Neural cell (in vitro differentiated cells): ENCODE data around the gene LDLRAD3. TPM values are rescaled to one million over a fixed set of nuclear protein-coding genes. Genes with fewer than 3 reads are reported as not detected.

Experiments
- H2AFZ ChIP-seq: fragments of 200-600, 300-800 bp; sonication (generic), shearing (Covaris generic); 2 replicates; pipeline ENCODE4 v1.6.0; 2014; ENCODE audit warnings: low read depth, mild to moderate bottlenecking, antibody characterized with exemption, low read length, moderate library complexity
- H3F3A ChIP-seq: fragments of 200-600 bp; shearing (Covaris generic); 2 replicates; pipeline ENCODE4 v1.6.1; 2016; ENCODE audit warnings: mild to moderate bottlenecking, moderate library complexity, mixed read lengths, antibody characterized with exemption, low read length; ENCODE audit not compliant: insufficient read depth, poor library complexity, severe bottlenecking
- H3K27ac ChIP-seq: fragments of 200-600, 300-800 bp; sonication (generic), shearing (Covaris generic); 2 replicates; pipeline ENCODE4 v1.5.1; 2014; ENCODE audit warnings: mild to moderate bottlenecking, low read length, moderate library complexity
- H3K27me3 ChIP-seq: fragments of 300-800, 200-600 bp; sonication (generic), shearing (Covaris generic); 2 replicates; pipeline ENCODE4 v1.6.0; 2014; ENCODE audit warnings: mild to moderate bottlenecking, low read depth, low read length, moderate library complexity; ENCODE audit not compliant: insufficient read depth
- H3K36me3 ChIP-seq: fragments of 300-800, 200-600 bp; sonication (generic), shearing (Covaris generic); 2 replicates; pipeline ENCODE4 v1.5.1; 2014; ENCODE audit warnings: mild to moderate bottlenecking, antibody characterized with exemption, low read length, moderate library complexity; ENCODE audit not compliant: insufficient read depth
- H3K4me2 ChIP-seq: fragments of 300-800, 200-600 bp; sonication (generic), shearing (Covaris generic); 2 replicates; pipeline ENCODE4 v1.6.0; 2014; ENCODE audit warnings: mild to moderate bottlenecking, low read length
- H3K4me3 ChIP-seq: fragments of 300-800, 200-600 bp; sonication (generic), shearing (Covaris generic); 2 replicates; pipeline ENCODE4 v1.5.1; 2014; ENCODE audit warnings: mild to moderate bottlenecking, low read length, moderate library complexity
- H3K79me2 ChIP-seq: fragments of 200-600 bp; shearing (Covaris generic); replicated peaks from 2 replicates; pipeline ENCODE4 v1.6.0; 2014; ENCODE audit warnings: mild to moderate bottlenecking, low read length, moderate library complexity; ENCODE audit not compliant: insufficient read depth
- H3K9ac ChIP-seq: fragments of 300-800, 200-600 bp; sonication (generic), shearing (Covaris generic); 2 replicates; pipeline ENCODE4 v1.6.1; 2016; ENCODE audit warnings: mild to moderate bottlenecking, low read length, mixed read lengths
- H3K9me2 ChIP-seq: fragments of 200-600 bp; shearing (Covaris generic); 2 replicates; pipeline ENCODE4 v1.6.1; 2016; ENCODE audit warnings: mild to moderate bottlenecking, low read length, mixed read lengths; ENCODE audit not compliant: insufficient read depth
- H3K9me3 ChIP-seq: fragments of 200-600, 300-800 bp; sonication (generic), shearing (Covaris generic); 2 replicates; pipeline ENCODE4 v1.6.1; 2016; ENCODE audit warnings: mild to moderate bottlenecking, mixed run types, low read length, moderate library complexity, mixed read lengths
- H4K20me1 ChIP-seq: fragments of 200-600 bp; shearing (Covaris generic); 2 replicates; pipeline ENCODE4 v1.6.1; 2016; ENCODE audit warnings: mild to moderate bottlenecking, mixed run types; ENCODE audit not compliant: insufficient read depth
- EP300 ChIP-seq: fragments of 450-650 bp; conservative IDR thresholded peaks from 2 replicates; pipeline ENCODE4 v1.6.1; 2014; ENCODE audit warnings: antibody characterized with exemption, mild to moderate bottlenecking, moderate library complexity; ENCODE audit not compliant: poor library complexity, severe bottlenecking
- EZH2 ChIP-seq: fragments of 200-600, 300-800 bp; shearing (Covaris generic), sonication (generic); IDR thresholded peaks from 2 replicates; pipeline ENCODE4 v1.6.1; 2014; ENCODE audit warnings: antibody characterized with exemption, low read length, borderline replicate concordance, mild to moderate bottlenecking; ENCODE audit not compliant: insufficient read depth, poor library complexity, severe bottlenecking
- MXI1 ChIP-seq: fragments of 450-650 bp; conservative IDR thresholded peaks from 2 replicates; pipeline ENCODE4 v1.6.1; 2014; ENCODE audit warnings: antibody characterized with exemption, mild to moderate bottlenecking; ENCODE audit not compliant: poor library complexity, severe bottlenecking
- POLR2AphosphoS5 ChIP-seq: IDR thresholded peaks from 2 replicates; pipeline ENCODE4 v1.6.1; 2012
- RAD21 ChIP-seq: fragments of 450-650 bp; conservative IDR thresholded peaks from 2 replicates; pipeline ENCODE4 v1.6.1; 2014; ENCODE audit warnings: antibody characterized with exemption, mild to moderate bottlenecking, moderate library complexity
- SMC3 ChIP-seq: fragments of 450-650 bp; conservative IDR thresholded peaks from 2 replicates; pipeline ENCODE4 v1.6.1; 2014; ENCODE audit warnings: antibody characterized with exemption, mild to moderate bottlenecking, moderate library complexity; ENCODE audit not compliant: poor library complexity
- TAF1 ChIP-seq: IDR thresholded peaks from 2 replicates; pipeline ENCODE4 v1.6.1; 2012; ENCODE audit warnings: low read depth
- polyA plus RNA-seq: library from polyadenylated mRNA; depleted of rRNA; stranded (reverse); fragments of >200 nt; gene quantifications from 2 replicates; pipeline ENCODE4 v1.2.3, GENCODE V29; 2014
- TF ChIP-seq, protein P1 (sequence below): fragments of 450-650 bp; IDR thresholded peaks from 2 replicates; pipeline ENCODE4 v1.5.1; 2014; ENCODE audit warnings: antibody characterized with exemption, mild to moderate bottlenecking, moderate library complexity; ENCODE audit not compliant: poor library complexity, severe bottlenecking
- TF ChIP-seq, protein P2 (sequence below): IDR thresholded peaks from 2 replicates; pipeline ENCODE4 v1.6.1; 2012; ENCODE audit warnings: borderline replicate concordance

LDLRAD3 gene
- polyA plus RNA-seq, 1 donor from 2014 or later = 3.5 TPM

DNA sequence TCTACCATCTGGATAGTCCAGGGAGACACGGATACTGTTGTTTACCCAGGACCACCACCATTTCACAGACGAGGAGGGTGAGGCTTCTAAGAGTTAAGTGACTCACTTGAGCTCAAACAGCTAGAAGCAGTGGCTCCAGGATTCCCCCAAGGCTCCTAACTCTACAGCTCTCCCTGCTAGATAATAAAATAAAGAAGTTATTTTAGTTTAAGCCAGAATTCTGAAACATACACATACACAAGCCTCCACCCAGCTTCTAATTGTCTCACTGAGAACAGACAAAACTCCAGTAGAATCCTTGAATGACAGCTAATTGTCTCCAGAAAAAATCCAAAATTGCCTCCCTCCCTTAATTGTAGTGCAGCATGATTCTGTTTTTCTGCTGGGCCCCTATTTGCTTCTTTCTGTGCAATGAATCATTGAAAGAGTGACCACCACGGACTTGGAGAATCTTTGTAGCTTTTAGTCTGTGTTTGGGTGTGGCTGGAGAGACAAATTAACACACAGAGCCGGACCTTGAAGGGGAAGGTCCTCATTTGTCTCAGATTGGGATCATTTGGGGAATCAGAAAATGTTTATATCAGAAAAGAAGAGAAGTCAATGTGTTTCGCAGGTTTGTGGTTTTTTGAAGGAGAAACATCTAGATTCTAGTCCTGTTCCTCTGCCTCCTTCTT, 280.5 kb downstream of the LDLRAD3 start:
- Histone ChIP-seq H3F3A (no peaks in the 10 kb centered on the region), H3K9ac (no peak overlapping the region), H3K9me2 (no peaks in the 10 kb centered on the region), H3K27me3 (no peaks in the 10 kb centered on the region), H3K79me2 (no peaks in the 10 kb centered on the region), H4K20me1 (no peaks in the 10 kb centered on the region), H3K9me3 (no peaks in the 10 kb centered on the region), H3K4me2 (no peak overlapping the region), H2AFZ (no peak overlapping the region), H3K4me3 (no peak overlapping the region), H3K27ac (no peak overlapping the region), H3K36me3 (no peaks in the 10 kb centered on the region)
- TF ChIP-seq EZH2 (no peak), RAD21 (no peak), TAF1 (no peak)
- TF ChIP-seq, protein P1, sequence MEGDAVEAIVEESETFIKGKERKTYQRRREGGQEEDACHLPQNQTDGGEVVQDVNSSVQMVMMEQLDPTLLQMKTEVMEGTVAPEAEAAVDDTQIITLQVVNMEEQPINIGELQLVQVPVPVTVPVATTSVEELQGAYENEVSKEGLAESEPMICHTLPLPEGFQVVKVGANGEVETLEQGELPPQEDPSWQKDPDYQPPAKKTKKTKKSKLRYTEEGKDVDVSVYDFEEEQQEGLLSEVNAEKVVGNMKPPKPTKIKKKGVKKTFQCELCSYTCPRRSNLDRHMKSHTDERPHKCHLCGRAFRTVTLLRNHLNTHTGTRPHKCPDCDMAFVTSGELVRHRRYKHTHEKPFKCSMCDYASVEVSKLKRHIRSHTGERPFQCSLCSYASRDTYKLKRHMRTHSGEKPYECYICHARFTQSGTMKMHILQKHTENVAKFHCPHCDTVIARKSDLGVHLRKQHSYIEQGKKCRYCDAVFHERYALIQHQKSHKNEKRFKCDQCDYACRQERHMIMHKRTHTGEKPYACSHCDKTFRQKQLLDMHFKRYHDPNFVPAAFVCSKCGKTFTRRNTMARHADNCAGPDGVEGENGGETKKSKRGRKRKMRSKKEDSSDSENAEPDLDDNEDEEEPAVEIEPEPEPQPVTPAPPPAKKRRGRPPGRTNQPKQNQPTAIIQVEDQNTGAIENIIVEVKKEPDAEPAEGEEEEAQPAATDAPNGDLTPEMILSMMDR = no peak

DNA sequence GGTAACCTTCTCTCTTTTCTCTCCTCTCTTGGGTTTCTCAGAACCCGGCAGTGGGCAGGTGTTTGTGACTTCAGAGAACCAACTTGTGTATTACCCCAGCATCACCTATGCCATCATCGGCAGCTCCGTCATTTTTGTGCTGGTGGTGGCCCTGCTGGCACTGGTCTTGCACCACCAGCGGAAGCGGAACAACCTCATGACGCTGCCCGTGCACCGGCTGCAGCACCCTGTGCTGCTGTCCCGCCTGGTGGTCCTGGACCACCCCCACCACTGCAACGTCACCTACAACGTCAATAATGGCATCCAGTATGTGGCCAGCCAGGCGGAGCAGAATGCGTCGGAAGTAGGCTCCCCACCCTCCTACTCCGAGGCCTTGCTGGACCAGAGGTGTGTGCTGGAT, 283.2 kb downstream of the LDLRAD3 start:
- no peak for TF ChIP-seq EP300
- no peak for TF ChIP-seq EZH2
- TF ChIP-seq MXI1 = no peak
- TF ChIP-seq, protein P2, sequence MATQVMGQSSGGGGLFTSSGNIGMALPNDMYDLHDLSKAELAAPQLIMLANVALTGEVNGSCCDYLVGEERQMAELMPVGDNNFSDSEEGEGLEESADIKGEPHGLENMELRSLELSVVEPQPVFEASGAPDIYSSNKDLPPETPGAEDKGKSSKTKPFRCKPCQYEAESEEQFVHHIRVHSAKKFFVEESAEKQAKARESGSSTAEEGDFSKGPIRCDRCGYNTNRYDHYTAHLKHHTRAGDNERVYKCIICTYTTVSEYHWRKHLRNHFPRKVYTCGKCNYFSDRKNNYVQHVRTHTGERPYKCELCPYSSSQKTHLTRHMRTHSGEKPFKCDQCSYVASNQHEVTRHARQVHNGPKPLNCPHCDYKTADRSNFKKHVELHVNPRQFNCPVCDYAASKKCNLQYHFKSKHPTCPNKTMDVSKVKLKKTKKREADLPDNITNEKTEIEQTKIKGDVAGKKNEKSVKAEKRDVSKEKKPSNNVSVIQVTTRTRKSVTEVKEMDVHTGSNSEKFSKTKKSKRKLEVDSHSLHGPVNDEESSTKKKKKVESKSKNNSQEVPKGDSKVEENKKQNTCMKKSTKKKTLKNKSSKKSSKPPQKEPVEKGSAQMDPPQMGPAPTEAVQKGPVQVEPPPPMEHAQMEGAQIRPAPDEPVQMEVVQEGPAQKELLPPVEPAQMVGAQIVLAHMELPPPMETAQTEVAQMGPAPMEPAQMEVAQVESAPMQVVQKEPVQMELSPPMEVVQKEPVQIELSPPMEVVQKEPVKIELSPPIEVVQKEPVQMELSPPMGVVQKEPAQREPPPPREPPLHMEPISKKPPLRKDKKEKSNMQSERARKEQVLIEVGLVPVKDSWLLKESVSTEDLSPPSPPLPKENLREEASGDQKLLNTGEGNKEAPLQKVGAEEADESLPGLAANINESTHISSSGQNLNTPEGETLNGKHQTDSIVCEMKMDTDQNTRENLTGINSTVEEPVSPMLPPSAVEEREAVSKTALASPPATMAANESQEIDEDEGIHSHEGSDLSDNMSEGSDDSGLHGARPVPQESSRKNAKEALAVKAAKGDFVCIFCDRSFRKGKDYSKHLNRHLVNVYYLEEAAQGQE = no peak
- TF ChIP-seq, protein P1 = no peak
- TF ChIP-seq SMC3 = no peak
- no peak for TF ChIP-seq POLR2AphosphoS5
- no peak for TF ChIP-seq TAF1
- TF ChIP-seq RAD21 = no peak

More for the DNA sequence above, 283.2 kb downstream of the LDLRAD3 start:
- no peaks in the 10 kb centered on the region for H3K9me3 ChIP-seq
- no peaks in the 10 kb centered on the region for H3K36me3 ChIP-seq
- H3K4me2 ChIP-seq = no peak overlapping the region
- H3F3A ChIP-seq = no peaks in the 10 kb centered on the region
- H2AFZ ChIP-seq = no peak overlapping the region
- no peak overlapping the region for H3K9ac ChIP-seq
- H3K27me3 ChIP-seq = no peaks in the 10 kb centered on the region
- no peaks in the 10 kb centered on the region for H3K9me2 ChIP-seq
- H4K20me1 ChIP-seq = no peaks in the 10 kb centered on the region
- no peaks in the 10 kb centered on the region for H3K79me2 ChIP-seq
- H3K4me3 ChIP-seq = no peak overlapping the region
- no peak overlapping the region for H3K27ac ChIP-seq
